ENCODE data around the gene NAGK.

DNA sequence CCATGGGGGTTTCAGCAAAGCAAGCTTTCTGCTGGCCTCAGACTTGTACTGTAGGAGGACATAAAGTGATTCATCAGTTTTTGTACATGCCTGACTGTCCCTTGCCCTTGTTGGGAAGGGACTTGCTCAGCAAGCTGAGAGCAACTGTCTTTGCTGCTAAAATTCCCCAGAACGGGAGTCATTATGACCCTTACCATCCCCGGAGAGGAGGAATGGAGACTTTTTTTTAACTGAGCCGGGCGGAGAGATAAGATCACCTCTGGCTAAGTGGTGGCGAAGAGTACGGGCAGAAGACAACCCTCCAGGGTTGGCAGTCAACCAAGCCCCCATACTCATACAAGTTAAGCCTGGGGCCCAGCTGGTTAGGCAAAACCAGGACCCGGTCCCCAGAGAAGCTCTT is 20.4 kb upstream of the NAGK start:
- TF ChIP-seq, protein P1, sequence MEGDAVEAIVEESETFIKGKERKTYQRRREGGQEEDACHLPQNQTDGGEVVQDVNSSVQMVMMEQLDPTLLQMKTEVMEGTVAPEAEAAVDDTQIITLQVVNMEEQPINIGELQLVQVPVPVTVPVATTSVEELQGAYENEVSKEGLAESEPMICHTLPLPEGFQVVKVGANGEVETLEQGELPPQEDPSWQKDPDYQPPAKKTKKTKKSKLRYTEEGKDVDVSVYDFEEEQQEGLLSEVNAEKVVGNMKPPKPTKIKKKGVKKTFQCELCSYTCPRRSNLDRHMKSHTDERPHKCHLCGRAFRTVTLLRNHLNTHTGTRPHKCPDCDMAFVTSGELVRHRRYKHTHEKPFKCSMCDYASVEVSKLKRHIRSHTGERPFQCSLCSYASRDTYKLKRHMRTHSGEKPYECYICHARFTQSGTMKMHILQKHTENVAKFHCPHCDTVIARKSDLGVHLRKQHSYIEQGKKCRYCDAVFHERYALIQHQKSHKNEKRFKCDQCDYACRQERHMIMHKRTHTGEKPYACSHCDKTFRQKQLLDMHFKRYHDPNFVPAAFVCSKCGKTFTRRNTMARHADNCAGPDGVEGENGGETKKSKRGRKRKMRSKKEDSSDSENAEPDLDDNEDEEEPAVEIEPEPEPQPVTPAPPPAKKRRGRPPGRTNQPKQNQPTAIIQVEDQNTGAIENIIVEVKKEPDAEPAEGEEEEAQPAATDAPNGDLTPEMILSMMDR (conservative IDR thresholded peaks at IDR 0.05 in 1 of 2, IDR thresholded peaks at IDR 0.05 in 1 of 2; ENCODE audit: extremely low read depth in 1 of 2, insufficient read depth in 1 of 2, low read depth in 1 of 2, low read length in 2 of 2), result no peak
- no peak for TF ChIP-seq EZH2 (IDR thresholded peaks at IDR 0.05; ENCODE audit: borderline replicate concordance, low read length)
